ENCODE results near the gene LTB. TPM values are rescaled to one million over a fixed set of nuclear protein-coding genes. Genes with fewer than 3 reads are reported as not detected.

LTB gene
- total and polyA plus RNA-seq, 2 of the 13 experiments (the other 11 are each of a cell fraction or from before 2014, with no cell fraction given): 0.09 to 0.22 TPM

DNA sequence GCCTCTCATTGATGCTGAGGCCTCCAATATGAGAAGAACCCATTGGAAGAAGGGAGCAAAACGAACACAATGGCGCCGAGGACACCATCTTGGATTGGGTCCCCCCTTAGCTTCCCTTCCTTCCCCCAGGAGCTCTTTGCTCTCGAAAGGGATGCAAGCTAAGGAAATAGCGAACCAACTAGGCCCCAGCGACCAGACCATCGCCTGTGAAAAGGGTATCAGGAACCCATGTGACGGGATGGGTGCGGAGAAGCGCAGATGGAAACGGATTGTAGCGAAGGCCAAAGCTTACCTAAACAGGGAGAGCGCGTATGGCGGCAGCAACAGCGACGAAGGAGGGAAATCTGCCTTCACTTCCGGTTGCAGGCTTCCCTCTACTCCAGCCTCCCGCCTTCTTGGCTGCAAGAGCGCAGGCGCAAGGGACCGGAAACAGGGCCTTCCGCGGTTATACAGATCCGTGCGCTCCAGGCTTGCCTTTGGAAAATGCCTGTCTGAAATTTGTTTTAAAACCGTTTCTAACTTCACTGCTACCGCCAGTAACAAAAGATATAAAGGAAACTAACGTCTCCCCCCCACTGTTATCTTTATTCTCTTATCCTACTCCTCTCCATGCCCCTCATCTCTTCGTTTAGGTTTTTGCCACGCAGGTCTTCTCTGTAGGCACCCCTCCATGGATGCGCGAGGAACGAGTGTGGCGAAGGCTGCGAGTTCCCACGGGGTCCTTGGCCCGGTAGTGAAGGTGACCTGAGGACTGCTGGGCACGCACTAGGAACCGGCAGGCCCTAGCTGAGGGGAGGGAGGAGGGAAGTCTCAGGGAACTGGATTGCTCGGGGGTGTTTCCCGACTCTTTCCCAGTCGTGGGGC, 40.3 kb downstream of the LTB start, which contains the start of gene DDX39B (continued):
- TF ChIP-seq, protein P1, sequence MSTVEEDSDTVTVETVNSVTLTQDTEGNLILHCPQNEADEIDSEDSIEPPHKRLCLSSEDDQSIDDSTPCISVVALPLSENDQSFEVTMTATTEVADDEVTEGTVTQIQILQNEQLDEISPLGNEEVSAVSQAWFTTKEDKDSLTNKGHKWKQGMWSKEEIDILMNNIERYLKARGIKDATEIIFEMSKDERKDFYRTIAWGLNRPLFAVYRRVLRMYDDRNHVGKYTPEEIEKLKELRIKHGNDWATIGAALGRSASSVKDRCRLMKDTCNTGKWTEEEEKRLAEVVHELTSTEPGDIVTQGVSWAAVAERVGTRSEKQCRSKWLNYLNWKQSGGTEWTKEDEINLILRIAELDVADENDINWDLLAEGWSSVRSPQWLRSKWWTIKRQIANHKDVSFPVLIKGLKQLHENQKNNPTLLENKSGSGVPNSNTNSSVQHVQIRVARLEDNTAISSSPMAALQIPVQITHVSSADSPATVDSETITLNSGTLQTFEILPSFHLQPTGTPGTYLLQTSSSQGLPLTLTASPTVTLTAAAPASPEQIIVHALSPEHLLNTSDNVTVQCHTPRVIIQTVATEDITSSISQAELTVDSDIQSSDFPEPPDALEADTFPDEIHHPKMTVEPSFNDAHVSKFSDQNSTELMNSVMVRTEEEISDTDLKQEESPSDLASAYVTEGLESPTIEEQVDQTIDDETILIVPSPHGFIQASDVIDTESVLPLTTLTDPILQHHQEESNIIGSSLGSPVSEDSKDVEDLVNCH (CRISPR knock-in tag; IDR thresholded peaks at IDR 0.05): no peak
- TF ChIP-seq ZNF768 (CRISPR knock-in tag; IDR thresholded peaks at IDR 0.05) (no peak), ZNF749 (CRISPR knock-in tag; IDR thresholded peaks at IDR 0.05; ENCODE audit: borderline replicate concordance) (peak; percentile 26), CBX1 (IDR thresholded peaks at IDR 0.05; ENCODE audit: low read depth) (peak; percentile 33), ZNF619 (CRISPR knock-in tag; IDR thresholded peaks at IDR 0.05) (peak; percentile 80; the same call in 1 of the 2 replicates), RBM22 (optimal IDR thresholded peaks at IDR 0.05; ENCODE audit: low read length) (peak; percentile 45), IKZF1 (IDR thresholded peaks at IDR 0.05) (no peak), ZNF839 (CRISPR knock-in tag; IDR thresholded peaks at IDR 0.05; ENCODE audit: borderline replicate concordance) (peak; percentile 96), MAFF (IDR thresholded peaks at IDR 0.05; ENCODE audit: low read depth, low read length) (no peak), RFX5 (IDR thresholded peaks at IDR 0.05; ENCODE audit: low read depth, low read length) (peak; percentile 20; the same call in 1 of the 2 replicates), ZNF44 (CRISPR knock-in tag; IDR thresholded peaks at IDR 0.05) (no peak; the same call in 1 of the 2 replicates), ZBTB38 (CRISPR knock-in tag; IDR thresholded peaks at IDR 0.05) (peak; percentile 26; the same call in 1 of the 2 replicates), CENPT (CRISPR knock-in tag; IDR thresholded peaks at IDR 0.05; ENCODE audit: low read depth) (peak; percentile 27; the same call in 1 of the 2 replicates), ZNF138 (CRISPR knock-in tag; IDR thresholded peaks at IDR 0.05; ENCODE audit: low read depth) (peak; percentile 16; the same call in 1 of the 2 replicates), PHF8 (CRISPR knock-in tag; IDR thresholded peaks at IDR 0.05) (peak; percentile 82), MYC (CRISPR knock-in tag; IDR thresholded peaks at IDR 0.05; ENCODE audit: borderline replicate concordance) (peak; percentile 97), EHMT2 (IDR thresholded peaks at IDR 0.05; ENCODE audit: borderline replicate concordance, low read depth, low read length) (no peak; the same call in 1 of the 2 replicates), SSRP1 (CRISPR knock-in tag; IDR thresholded peaks at IDR 0.05) (peak; percentile 83; the same call in 1 of the 2 replicates), SKI (IDR thresholded peaks at IDR 0.05; ENCODE audit: partially characterized antibody) (no peak), RFX3 (CRISPR knock-in tag; IDR thresholded peaks at IDR 0.05) (no peak), ZEB1 (IDR thresholded peaks at IDR 0.05; ENCODE audit: insufficient replicate concordance, low read depth) (peak; percentile 74), ATF7-NPFF (CRISPR knock-in tag; IDR thresholded peaks at IDR 0.05; ENCODE audit: low read depth) (peak; percentile 88), ZFY (CRISPR knock-in tag; IDR thresholded peaks at IDR 0.05) (peak; percentile 99)
- TF ChIP-seq, protein P2, sequence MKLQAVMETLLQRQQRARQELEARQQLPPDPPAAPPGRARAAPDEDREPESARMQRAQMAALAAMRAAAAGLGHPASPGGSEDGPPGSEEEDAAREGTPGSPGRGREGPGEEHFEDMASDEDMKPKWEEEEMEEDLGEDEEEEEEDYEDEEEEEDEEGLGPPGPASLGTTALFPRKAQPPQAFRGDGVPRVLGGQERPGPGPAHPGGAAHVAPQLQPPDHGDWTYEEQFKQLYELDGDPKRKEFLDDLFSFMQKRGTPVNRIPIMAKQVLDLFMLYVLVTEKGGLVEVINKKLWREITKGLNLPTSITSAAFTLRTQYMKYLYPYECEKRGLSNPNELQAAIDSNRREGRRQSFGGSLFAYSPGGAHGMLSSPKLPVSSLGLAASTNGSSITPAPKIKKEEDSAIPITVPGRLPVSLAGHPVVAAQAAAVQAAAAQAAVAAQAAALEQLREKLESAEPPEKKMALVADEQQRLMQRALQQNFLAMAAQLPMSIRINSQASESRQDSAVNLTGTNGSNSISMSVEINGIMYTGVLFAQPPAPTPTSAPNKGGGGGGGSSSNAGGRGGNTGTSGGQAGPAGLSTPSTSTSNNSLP (IDR thresholded peaks at IDR 0.05; ENCODE audit: low read depth, low read length): 0 out of 2 replicates have a peak, but pooled peaks have one; percentile 6
- TF ChIP-seq, protein P3, sequence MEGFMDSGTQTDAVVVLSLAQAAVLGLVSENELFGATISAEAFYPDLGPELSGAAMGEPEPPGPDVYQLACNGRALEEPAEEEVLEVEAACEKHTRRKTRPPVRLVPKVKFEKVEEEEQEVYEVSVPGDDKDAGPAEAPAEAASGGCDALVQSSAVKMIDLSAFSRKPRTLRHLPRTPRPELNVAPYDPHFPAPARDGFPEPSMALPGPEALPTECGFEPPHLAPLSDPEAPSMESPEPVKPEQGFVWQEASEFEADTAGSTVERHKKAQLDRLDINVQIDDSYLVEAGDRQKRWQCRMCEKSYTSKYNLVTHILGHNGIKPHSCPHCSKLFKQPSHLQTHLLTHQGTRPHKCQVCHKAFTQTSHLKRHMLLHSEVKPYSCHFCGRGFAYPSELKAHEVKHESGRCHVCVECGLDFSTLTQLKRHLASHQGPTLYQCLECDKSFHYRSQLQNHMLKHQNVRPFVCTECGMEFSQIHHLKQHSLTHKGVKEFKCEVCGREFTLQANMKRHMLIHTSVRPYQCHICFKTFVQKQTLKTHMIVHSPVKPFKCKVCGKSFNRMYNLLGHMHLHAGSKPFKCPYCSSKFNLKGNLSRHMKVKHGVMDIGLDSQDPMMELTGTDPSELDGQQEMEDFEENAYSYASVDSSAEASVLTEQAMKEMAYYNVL (CRISPR knock-in tag; IDR thresholded peaks at IDR 0.05; ENCODE audit: borderline replicate concordance): peak; percentile 85
